HG02571 (cell line): ENCODE results near the gene MOG.

Experiments
- ATAC-seq: cut with Tn5 transposase; IDR thresholded peaks from one replicate; pipeline ENCODE4 v1.9.1; 2021; ENCODE audit warnings: mild to moderate bottlenecking, moderate library complexity; ENCODE audit not compliant: unreplicated experiment

Gene MOG

DNA sequence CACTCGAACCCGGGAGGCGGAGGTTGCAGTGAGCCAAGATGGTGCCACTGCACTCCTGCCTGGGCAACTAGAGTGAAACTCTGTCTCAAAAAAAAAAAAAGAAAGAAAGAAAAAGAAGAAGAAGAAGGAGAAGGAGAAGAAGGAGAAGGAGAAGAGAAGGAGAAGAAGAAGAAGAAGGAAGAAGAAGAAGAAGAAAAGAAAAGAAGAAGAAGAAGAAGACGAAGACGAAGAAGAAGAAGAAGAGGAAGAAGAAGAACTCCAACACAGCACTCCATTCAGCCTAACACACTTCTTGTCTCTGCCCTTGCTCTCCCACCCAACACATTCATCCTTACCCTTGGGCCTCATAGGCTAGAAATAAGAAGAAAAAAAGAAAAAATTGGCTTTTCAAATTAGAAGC lies 17.1 kb downstream of the MOG start:
- no peak for ATAC-seq

DNA sequence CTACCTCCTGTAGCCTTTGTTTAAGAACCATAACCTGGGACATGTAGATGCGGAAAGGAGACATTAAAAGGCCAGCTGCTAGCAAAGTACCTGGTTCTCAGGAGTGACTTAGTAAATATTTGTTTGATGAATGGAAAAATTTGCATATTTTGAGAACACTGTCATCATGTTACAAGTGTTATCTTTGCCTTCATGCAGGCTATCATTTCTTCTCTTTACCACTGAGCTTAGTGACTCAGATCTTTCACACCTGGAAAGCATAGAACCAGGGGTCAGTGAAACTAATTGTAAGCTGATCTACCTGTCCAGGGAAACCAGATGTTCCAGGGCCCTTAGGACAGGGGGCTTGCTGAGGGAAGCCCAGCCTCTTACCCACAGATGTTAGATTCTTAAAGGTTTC lies 18.7 kb downstream of the MOG start:
- ATAC-seq, result no peak

DNA sequence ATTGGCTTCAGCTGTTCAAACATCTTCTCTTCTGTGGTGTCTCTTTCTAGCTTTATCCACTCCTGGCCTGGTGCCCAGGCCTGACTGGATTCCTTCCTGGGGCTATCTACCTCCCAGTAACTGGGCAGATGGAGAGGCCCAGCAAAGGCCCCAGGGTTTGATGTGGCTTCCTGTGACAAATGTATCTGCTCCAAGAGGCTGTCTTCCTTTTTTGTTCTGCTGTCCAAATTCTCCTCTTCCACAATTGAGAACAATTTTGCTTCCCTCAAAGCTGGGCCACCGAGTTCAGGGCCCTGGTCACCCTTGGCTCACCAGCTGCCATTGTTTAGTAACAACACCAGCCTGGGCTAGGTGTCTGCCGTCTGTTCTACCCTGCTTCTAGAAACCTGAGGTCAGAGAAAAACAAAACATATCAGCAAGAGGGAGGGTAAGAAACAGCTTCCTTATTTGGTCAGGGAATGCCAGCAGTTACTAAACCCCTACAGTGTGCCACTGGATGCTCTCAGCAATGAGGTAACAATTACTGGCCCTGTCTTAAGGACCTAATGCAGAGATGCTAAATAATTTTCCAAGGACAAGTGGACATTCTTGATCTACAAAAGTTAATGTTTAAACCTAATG lies 20.2 kb downstream of the MOG start:
- no peak for ATAC-seq

DNA sequence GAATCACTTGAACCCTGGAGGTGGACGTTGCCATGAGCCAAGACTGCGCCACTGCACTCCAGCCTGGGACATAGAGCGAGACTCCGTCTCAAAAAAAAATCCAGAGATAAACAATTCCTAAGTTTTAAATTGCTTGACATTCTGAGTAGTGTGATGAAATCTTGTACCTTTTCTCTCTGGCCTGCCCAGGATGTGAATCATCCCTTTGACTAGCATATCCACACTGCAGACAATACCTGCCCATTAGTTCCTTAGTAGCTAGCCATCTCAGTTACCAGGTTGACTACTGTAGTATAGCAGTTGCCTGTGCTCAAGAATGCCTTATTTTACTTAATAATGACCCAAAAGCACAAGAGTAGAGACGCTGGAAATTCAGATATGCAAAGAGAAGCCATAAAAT lies 21.2 kb downstream of the MOG start:
- no peak for ATAC-seq

DNA sequence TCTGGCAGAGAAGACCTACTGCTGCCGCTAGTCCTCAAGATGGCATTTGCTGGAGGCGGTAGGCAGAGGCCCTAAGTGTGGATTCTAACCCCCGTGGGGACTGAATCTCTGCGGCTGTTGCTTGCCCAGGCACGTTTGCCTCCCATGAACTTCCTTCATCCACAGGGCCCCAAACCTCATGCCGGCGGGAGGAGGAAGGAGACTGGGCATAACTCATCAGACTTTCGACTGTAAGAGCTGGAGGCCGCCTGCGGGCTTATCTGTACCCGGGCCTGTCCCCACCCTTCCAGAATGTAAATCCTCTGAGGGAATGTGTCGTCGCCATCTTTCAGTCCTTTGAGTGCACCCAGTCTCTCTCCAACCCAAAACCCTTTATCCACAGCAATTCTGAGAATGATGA lies 23.1 kb downstream of the MOG start:
- ATAC-seq, result no peak

DNA sequence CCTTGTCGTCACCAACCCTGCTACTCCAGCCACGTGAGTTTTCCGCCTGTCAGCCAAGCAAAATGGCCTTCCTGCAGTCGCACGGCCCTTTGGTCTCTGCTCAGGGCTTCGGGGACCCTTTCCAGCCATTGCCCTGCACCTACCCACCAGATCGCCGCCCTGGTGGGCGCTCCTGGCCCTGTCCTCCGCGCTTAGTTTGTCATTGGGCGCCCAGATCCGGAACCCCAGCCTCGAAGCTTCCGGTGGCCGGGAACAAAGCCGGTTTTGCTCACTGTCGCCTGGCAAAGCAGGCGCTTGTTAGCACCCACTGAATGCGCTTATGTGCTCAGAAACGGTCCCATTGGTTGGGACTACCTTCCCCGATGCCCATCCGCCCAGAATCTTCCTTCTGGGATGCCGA lies 23.5 kb downstream of the MOG start:
- no peak for ATAC-seq

DNA sequence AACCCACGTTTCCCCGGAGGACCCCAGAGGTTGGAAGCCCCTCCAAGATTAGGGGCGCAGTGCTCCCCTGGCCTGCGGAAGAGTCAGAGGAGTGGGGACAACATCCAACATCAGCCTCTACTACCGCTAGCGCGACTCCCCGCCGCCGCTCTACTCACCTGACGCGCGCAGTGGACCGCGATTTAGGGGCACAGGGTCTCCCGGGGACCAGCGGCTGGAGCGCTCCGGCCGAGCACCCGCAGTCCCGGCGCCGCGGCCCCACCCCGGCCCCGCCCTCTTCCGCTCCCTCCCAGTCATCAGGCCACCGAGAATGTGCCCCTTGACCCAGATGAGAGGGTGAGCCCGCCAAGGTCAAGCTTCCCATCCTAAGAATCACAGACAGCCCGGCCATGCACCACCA lies 24.0 kb downstream of the MOG start, which contains the start of gene ZFP57:
Gene ZFP57 (minus strand): TSS at position 249 of the 400 bp plus-strand sequence. CDS start 4,149 bp downstream, outside the sequence.
- ATAC-seq, result no peak

DNA sequence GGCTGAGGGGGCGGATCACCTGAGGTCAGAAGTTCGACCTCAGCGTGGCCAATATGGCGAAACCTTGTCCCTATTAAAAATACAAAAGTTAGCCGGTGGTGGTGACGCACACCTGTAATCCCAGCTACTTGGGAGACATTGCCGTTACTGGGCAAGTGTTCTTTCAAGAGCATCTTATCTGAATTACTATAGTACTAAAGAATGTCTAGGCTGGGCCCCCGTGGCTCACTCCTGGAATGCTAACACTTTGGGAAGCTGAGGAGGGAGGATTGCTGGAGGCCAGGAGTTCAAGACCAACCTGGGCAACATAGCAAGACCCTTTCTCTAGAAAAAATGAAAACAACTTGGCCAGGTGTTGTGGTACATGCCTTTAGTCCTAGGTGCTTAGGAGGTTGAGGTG lies 24.9 kb downstream of the MOG start:
- no peak for ATAC-seq

DNA sequence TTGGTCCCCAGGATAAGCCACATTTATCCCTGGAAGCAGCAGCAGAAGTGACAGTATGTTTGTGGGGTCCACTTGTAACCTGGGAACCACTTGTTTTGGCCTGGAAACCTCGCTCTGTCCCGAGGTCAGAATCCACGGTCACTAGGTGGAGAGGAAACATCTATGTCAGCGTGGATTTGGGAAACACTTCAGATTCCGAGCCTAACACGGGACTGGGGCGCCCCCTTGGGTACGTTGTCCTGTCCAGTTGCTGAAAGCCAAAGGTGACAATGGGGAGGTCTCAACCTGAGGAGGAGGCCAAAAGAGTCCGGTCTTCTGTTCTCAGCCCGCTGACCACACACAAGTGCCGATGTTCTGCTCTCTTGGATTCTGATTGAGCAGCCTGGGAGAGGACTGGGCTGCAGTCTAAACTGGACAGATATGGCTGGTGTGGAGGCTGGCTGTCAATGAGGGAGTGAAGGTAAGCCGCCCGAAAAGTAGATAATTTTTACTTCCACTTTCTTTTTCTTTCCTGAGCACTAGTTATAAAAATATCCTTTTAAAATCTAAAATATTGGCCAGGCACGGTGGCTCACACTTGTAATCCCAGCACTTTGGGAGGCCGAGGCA lies 28.9 kb downstream of the MOG start:
- ATAC-seq, result no peak

DNA sequence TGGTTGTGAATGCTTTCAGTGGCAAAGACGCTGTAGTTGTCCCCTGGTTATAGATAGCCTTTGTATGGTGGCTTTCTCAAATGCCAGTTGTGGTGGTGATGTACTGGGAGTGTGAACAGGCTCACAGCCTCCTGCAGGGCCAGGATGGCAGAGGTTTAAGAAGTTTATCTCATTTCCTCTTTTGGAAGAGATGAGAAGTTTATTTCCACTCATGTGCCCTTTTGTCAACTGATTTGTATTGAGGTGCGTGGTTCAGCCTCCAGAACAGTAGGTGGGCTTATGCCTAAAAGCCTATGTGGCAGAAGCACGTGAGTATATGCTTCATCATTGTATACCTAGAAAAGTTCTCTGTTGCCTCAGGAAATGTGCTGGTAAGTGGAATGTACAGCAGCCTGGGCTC lies 37.7 kb downstream of the MOG start:
- no peak for ATAC-seq

DNA sequence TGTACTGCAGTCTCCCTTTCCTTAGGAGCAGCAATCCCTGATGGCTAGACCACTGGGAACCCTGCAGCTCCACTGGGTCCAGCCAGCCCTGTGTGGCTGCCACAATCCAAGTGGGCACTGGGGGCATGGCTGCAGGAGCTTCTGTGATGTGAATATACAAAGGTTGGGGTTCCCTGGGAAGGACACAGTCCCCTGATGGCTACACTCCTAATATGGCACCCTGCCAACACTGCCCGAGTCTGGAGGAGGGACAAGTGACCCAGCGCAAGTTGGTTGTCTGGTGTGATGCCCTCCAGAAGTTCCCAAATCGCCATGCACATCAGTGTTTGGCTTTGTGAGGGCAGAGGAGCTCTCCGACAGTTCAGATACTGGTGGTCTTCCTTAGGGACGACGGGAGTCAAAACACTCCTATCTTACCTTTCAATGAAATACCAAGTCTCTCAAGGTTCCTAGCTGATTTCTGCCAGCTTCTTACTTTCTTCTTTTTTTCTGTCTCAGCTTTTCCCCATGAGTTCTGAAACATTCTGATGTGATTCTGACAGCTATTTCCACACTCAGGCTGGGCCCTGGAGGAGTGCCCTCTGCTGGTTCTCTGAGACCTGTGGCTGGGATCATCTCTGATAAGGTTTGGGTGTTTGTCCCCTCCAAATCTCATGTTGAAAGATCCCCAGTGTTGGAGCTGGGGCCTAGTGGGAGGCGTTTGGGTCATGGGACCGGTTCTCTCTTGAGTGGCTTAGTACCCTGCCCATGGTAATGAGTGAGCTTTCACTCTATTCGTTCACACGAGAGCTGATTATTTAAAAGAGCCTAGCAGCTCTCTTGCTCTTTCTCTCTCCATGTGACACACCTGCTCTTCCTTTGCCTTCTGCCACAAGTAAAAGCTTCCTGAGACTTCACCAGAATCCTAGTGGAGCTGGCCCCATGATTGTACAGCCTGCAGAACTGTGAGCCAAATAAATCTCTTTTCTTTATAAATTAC lies 39.5 kb downstream of the MOG start:
- ATAC-seq, result no peak

DNA sequence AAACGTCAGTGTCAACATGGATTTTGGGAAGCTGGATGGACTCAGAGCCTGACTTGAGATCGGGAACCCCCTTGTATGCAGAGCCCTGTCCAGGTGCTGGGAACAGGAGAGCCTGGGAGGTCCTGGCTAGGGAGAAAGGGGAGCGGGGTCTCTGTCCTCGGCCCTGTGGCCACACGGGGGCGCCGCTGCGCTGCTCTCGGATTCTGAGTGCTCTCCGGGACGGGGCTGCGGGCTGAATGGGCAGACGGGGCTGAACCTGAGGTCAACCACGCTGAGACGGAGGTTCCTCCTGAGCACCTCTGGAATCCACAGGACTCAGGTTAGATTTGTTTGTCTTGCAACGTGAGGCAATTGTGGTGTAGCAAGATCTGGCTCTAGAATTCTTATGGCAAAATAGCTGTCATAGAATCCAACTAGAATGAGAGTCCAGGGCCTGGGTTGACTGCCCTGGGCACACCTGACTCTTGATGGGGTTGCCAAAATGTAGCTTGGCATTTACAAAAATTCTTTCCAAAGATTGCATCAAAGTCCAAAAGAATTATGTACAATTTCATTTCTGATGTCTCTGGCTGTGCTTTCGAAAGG lies 45.7 kb downstream of the MOG start:
- ATAC-seq, result no peak

DNA sequence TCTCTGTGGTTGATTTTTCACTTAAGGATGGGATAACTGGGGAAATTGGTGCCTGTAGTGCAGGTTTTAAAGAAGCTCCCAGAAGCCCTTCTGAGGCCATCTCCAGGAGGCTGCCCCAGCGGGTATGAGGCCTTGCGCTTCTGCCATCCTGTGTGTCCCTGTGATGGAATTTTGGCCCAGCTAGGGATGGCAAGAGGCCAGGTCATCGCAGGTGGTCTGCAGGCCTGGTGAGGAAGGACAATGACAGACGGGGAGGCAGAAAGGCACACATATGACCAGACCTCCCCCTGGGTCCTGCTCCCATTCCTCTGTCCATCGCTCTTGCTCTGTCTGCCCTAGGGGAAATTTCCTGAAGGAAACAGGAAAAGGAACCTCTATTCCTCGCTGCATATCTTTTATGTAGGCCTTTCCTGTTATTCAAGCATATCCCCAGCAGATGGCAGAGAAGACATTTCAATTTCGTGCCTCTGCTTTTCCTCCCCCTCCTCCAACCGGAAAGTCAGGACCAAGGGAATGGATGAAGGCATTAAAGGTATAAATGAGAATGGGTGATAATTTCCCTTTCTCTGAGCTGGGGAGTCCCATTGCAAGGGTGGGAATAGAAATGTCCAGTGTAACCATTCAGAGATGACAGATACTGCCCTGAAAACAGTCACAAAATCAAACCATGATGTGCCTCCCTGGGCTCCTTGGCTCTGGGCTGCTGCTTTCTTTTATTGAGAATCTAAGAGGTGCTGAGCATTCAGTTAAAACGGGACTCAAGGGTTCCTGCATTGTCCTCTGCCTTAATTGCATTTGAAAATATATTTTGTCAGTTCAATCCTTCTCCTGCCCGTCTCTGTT lies 48.7 kb downstream of the MOG start:
- ATAC-seq, result no peak

DNA sequence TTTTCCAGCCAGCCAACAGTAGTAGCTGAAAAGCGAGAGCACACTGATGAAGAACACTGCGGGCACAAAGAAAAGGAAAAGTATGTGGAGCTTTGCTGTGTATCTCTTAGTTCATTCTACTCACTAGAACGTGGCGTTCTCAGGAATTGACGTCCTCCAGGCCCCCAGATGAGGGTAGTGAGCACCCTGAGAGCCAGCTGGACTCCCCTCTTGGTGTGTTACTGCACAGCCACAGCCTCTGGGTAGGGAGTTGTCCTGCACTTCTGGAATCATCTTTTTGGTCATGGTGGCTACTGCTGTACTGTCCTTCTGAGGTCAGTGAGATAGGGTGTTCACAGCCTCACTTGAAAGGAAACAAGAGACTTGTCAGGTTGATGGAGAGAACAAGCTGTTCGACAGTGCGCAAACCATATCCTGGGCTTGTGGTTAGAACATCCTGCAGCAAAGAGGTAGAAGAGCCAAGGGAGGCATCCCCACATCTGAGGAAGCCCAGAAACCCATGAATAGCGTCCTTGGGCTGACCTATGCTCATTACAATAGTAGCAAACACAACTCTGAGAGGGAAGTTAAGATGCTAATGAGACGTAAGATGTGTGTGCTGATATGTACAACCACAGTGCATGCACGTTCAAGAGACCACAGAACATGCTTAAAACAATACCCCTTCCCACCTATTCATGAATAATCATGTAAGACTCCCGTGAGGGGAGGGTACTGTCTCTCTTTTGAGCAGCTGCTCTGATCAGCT lies 51.7 kb downstream of the MOG start:
- ATAC-seq, result no peak

DNA sequence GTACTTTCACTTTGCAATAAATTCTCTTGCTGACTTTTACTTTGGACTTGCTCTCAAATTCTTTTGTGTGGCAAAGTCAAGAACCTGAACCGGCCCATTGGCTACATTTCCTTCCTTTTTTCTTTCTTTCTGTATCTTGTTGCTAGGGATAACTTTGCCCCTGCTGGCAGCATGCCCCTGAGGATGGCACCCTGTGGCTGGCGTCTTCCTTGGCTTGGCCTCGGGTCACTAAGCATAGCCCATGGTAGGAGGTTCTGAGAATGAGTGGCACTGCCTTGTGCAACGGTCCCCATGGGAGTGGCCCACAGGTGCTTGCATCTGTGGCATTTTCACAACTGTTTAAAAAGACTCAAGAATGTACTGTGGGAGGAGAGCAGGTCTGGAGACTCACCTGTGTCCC lies 52.3 kb downstream of the MOG start:
- ATAC-seq, result no peak

DNA sequence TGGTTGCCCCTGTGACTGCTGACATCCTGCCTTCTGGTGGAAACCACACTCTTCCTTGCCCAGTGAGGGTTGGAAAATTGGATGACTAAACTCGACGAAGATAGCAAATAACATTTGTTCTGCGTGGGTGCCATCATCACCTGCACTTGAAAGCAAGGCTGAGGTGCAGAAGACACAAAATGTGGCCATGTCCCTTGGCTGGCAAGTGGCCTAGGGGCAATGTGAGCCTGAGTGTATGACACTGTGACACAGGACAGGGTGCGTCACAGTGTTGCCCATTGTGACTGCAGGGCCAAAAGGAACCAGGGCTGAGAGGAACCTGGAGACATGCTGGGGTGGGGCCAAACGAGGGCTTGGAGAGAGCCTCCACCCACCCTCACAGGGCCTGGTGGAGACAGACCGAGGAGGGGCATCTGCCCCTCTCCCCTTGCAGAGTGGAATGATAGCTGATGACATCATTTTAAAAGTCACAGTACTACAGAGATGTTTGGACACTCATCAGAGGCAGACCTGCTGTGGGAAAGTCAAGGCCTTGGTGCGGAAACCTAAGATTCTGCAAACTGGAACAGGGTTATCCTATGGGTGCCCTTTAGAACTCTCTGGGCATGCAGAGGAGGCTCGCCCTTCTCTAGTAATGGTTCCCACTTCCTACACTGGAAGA lies 53.5 kb downstream of the MOG start:
- no peak for ATAC-seq

DNA sequence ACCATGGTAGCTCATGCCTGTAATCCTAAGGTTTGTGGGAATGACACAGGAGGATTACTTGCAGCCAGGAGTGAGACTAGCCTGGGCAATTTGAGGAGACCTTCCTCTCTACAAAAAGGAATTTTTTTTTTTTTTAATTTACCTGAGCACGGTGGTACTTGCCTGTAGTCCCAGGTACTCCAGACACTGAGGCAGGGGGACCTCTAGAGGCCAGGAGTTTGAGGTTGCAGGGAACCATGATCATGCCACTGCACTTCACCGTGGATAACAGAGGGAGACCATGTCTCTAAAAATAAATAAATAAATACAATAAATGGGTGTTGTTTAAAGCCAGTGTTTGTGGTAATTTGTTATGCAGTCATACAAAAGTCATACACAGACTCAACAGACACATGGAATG lies 64.0 kb downstream of the MOG start:
- ATAC-seq, result no peak
